Measurements from ENCODE around the gene CFAP92.
A peak's percentile ranks its signal among the peaks of the same experiment; 100 is the strongest.
"Not testable (repeated sequence)": the region's sequence is repeated elsewhere in the genome, so short reads cannot be mapped to it uniquely, and the experiment has no call there.

CFAP92 gene

DNA sequence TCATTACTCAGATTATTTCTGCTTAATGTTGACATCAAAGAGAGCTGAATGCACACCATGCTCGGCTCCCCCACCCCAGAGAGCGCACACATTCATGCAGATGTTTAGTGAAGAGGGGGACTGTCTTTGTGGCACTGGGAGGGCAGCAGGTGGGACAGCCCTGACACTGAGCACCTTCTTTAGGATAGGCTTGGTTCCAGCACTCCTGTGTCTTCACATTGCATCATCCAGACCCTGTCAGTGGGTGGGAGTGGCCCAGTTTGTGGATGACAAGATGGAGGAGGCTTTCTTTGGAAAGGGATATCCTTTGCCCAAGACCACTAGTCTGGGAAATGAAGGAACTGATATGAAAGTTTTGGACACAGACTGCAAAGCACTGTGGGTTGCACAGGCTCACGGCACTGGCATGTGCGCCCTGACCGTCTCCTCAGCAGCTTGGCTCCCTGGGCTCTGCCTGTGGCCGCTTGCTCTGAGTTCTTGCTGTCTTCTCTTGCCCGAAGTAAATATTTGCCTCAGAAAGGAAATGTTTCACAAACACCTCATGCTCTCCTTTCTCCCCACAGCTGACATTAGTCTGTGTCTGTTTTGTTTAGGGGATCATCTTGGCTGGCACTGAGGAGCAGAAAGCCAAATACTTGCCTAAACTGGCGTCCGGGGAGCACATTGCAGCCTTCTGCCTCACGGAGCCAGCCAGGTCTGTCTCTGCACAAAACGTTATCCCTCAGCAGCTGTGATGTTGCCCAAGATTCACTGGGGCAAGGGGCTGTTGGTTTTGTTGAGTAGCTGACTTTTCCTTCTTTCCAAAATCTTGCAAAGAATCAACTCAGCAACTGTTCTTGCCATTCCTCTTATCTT lies 97.8 kb downstream of the CFAP92 start:
- DNase-seq = no peak

DNA sequence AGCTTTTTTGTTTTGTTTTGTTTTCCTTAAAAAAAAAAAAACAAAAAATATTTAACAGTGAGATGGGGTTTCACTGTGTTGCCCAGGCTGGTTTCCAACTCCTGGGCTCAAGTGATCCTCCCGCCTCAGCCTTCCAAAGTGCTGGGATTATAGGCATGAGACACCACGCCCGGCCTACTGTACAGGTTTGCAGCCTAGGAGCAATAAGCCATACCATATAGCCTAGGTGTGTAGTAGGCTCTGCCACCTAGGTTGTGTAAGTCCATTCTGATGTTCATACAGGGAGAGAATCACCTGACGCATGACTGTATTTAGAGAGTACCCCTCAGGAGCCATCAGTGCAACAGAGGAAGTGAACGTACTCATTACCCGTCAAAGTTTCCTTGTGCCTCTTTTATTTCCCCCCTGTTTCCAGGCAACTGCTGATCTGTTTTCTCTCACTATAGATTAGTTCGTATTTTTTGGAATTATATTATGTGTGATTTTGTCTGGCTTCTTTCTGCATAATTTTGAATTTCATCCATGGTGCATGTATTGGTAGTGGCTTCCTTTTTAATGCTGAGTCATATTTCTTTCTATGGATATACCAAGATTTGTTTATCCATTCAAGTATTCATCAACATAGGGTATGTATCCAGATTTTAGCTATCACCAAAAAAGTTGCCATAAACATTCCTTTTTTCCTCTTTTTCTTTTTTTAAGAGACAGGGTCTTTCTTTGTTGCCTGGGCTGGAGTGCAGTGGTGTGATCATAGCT lies 104.6 kb downstream of the CFAP92 start:
- no peak for DNase-seq

DNA sequence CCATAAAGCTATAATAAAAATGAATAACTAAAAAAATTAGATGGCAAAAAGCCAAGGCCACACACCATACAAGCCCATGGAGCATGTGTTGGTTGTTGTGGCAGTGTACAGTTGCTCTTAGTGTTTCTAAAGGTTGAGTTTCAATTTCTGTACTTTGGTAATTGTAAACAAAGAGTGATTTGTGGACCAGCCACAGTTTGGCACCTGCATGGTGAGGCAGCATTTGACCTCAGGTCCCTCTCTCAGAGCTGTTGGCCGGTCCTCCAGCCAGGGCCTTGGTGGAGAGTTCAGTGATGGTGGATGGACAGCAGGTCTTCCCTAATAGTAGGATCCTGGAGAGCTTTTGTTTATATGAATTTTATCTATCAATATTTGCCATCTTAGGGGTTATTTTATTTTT lies 108.9 kb downstream of the CFAP92 start:
- no peak for DNase-seq

DNA sequence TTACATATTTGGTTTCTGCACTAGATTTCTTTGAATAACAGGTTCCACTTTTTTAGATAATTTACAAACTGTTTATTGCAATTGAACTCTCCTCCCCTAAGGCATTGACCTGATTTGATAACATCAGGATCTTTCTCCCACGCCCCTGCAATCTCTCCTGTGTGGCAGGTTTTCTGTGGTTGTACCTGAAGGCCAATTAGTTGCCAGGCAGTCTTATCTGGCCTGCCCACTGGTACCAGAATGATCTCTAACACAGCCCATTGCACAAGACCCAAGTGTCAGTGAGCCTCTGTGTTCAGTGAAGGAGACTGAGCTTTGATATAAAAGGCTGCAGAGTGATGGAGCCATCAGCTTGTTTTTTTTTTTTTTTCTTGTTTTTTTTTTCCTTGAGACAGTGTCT lies 111.2 kb downstream of the CFAP92 start:
- DNase-seq = no peak

DNA sequence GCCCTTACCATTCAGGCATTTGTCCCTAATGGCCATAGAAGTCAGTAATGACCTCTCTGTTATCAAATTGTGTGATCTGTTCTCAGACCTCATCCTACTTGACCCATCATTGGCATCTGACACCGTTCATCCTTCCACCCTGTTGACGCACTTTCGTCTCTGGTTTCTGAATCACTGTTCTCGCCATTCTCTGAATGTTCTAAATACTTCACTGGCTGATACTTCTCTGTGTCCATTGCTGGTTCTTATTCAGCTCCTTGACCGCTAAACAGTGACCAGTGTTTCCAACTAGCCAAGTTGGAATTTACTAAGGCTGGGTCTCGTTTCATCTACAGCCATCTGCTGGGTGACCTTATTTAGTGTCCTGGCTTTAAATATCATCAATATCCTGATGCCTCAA lies 112.3 kb downstream of the CFAP92 start:
- no peak for DNase-seq

DNA sequence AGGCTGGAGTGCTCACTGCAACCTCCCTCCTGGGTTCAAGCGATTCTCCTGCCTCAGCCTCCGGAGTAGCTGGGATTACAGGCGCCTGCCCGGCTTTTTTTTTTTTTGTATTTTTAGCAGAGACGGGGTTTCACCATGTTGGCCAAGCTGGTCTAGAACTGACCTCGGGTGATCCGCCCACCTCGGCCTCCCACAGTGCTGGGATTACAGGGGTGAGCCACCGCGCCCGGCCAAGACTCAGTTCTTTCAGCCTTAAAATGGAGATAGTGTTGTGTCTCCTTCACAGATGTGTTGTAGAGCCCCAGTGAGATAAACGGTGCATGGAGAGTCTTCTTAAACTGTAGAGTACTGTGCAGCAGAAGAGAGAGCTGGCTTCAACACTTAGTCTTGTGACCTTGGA lies 113.4 kb downstream of the CFAP92 start:
- not testable (repeated sequence) for DNase-seq

DNA sequence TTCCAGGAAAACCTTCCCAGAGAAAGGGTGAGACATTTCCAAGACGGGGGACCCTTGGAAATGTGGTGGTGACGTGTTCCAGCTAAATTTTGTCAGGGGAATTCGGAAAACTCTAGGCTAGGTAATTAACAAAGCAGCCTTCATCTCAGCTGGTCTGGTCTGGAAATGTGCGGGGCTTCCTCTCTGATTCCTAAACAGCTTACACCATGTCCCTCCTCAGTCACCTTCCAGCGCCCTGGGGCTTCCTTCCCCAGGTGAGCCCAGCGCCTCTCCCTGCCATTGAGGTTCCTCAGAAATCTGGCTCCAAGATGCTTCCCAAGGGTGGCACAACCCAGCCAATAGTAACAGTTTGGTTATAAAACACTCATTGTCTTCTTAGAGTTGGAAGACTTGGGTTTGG lies 113.9 kb downstream of the CFAP92 start:
- DNase-seq = no peak

DNA sequence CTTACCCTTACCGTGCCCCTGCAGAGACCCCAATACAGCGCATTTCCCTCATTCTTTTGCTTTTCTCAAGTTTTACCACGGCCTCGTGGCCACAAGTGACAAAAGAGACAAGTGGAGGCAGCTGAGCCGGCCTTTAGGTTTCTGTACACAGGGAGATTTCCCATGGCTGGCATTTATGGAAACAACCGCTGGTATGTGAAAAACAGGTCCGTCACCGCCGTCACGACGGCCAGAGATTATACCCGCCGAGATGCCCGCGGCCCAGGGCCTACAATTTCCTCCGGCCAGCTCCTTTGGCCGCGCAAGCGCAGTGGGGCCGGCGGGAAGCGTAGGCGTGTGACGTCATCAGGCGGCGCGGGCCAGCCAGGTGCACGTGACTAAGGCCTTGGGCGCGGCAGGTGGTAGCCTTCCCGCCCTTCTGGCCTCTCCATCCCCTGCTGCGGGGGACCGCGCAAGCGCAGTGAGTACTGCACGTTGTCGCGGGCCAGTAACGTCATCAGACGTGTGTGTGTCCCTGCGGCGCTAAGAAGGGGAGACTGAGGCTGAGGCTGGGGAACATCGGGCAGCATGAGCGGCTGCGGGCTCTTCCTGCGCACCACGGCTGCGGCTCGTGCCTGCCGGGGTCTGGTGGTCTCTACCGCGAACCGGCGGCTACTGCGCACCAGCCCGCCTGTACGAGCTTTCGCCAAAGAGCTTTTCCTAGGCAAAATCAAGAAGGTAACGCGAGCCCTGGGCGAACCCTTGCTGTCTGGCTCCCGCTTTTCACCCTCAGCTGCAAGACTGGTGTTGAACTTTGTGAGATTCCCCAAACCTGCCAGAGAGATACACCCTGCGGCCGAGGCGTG lies 114.5 kb downstream of the CFAP92 start, which contains the start of gene ACAD9:
TSS of gene ACAD9 (plus strand) at position 496 of the 845 bp plus-strand sequence. CDS start at position 568, 72 bp downstream.
- DNase-seq = peak; percentile 97

DNA sequence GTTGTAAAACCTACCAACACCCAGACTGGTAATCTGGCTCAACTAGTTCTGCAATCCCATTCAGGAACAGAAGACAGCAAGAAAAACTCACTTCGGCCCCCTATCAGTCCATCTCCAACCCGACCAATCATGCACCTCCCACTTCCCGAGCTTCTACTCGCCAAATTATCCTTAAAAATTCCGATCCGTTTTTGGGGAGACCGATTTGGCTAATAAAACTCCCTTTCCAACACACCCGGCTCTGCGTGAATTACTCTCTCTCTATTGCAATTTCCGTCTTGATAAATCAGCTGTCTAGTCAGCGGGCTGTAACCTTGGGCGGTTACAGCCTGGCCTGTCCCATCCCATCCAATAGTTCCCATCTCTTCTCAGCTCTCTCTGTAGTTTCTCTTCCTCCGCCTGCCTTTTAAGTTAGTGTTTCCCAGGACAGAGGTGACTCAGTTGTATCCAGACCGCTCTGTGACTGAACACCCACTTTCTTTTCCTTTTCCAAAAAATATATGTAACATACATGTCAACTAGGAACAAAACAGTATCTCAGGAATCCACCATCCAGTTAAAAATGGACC lies 115.2 kb downstream of the CFAP92 start:
- peak; percentile 26 for DNase-seq

DNA sequence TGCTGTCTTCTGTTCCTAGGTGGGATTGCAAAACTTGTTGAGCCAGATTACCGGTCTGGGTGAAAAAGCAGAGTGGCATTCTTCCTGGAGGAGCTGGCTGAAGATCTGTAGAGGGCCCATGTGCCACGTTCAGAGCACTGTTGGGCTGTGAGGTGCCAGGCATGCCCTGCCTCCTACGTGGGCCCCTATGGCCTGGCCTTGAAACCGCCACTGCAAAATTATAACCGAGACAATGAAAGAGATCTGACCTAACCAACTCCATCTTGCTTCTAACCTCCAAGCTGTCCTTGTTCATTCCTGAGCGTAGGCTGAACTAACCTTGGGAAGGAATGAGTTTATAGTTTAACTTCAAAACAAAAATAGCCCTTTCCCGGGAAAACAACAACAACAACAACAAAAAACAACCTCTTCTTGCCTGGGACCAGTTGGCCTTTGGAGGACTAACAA lies 115.8 kb downstream of the CFAP92 start:
- DNase-seq = no peak

DNA sequence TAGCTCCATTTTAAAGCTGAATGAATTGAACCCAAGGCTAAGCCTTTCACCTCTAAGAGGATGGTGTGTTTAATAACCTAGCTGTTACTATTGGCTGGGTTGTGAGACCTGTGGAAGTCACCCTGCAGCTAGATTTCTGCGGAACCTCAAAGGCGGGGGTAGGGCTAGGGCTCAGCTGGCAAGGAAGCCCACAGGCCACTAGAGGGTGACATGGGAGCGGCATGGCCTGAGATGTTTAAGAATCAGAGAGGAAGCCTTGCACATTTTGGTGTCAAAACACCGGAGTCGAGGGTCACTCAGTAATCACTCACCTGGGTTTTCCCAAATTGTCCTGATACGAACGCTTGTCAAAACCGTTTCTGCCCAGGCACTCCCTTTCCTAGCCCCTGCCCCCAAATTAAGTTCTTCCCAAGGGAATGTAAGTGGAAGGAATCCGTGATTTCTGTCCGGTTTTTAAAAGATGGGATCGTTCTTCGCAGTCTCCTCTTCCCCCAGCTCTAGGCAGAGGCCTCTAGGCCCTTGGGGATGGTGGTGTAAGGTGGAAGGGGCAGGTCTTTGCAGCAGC lies 118.2 kb downstream of the CFAP92 start:
- DNase-seq = peak; percentile 78

DNA sequence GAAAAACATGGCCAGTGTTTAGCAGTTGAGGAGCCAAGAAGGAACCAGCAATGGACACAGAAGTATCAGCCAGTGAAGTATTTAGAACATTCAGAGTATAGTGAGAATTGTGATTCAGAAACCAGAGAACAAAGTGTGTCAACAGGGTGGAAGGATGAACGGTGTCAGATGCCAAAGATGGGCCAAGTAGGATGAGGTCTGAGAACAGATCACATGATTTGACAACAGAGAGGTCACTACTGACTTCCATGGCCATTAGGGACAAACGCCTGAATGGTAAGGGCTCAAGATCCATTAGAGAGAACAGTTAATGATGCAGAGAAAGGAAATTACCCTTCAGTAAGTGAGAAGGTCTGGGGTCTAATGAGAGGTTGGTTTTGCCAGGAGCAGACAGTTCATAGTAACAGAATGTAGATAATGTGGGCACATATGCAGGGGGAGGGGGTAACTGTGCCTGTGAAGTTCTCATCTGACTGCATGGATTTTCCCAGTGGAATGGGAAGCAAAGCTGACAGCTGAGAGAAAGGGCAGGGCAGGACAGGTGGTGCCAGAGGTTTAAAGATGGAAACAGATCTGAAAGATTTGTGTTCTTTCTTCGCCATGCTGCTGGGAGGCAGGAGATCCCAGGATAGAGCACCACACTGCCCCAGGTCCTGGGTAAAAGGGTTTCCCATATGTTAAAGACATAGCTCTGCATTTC lies 119.2 kb downstream of the CFAP92 start:
- DNase-seq = no peak

DNA sequence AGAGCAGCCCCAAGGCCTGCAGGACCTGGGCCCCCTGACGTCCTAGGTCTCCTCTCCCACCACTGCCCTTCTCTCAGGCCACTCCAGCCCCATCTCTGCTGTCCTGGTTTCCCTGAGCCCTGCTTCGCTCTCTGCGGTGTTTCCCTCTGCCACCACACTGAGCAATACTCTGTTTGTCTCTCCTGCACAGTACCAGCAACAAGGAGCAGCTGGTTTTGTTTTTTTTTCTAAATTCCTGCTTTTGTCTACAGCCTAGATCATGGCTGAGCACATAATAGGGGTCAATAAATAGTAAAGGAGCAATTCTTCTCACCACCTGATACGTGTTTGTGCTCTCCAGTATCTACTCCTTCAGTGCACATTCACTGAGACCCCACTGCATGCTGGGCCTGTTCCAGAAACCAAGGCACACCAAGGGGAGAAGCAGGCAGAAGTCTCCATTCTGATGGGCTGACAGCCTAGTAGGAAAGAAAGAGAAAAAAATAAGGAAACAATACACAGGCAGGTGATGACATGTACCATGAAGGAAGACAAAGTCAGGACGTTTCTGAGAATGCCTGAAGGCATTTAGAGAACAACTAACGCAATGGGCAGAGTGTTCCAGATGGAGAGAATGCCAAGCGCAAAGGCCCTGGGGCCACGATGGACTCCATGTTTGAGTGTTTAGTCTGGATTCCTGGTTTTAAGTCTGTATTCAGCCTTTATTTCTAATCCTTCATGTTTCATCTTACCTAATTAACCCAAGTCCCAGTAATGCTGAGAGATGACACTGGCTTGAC lies 120.4 kb downstream of the CFAP92 start:
- no peak for DNase-seq

DNA sequence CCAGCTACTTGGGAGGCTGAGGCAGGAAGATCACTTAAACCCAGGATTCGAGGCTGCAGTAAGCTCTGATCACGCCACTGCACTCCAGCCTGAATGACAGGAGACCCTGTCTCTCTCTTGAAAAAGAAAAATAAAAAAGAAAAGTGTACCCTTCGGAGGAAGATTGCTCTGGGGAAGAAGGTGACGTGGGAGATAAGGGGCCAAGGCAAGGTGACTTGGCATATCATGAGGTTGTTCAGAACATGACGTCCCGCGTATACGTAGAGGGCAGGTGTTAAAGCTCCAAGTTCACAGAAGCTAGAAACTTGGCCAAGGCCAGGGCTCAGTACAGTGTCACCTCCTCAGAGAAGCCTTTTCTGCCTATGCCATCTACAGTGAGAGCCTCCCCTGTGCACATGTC lies 121.1 kb downstream of the CFAP92 start:
- DNase-seq = no peak

DNA sequence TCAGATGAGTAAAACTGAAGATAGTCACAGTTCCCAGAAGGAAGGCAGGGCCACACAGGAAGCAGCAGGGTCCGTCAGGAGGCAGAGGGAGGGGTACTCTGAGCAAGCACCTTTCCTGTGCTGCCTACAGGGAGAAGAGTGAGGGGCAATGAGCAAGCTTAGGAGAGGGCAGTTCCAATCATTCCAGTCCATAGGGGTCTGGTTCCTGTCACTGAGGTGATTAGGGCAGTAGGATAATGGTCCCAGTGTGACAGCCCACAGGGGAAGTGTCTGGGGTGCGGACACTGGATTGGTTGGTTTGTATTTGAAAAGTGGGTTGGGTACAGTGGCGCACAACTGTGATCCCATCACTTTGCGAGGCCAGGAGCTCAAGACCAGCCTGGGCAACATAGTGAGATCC lies 121.6 kb downstream of the CFAP92 start:
- no peak for DNase-seq

DNA sequence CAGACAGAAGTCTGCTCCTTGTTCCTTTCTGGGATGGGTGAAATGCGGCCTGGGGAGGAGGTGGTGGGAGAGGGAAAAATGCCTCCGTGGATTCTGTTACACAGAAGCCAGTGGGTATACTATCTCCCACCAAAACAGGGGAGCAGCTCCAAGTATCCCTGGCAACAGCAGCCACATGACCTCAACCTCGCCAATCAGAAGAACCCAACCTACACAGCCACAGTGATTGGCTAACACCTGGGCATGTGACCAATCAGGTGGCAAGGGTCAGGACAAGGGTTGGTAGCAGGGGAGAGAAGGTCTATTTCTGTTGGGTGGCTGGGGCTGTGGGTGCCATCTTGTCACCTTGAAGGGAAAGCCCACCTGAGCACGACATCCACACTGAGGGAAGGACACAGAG lies 123.5 kb downstream of the CFAP92 start:
- DNase-seq = no peak

DNA sequence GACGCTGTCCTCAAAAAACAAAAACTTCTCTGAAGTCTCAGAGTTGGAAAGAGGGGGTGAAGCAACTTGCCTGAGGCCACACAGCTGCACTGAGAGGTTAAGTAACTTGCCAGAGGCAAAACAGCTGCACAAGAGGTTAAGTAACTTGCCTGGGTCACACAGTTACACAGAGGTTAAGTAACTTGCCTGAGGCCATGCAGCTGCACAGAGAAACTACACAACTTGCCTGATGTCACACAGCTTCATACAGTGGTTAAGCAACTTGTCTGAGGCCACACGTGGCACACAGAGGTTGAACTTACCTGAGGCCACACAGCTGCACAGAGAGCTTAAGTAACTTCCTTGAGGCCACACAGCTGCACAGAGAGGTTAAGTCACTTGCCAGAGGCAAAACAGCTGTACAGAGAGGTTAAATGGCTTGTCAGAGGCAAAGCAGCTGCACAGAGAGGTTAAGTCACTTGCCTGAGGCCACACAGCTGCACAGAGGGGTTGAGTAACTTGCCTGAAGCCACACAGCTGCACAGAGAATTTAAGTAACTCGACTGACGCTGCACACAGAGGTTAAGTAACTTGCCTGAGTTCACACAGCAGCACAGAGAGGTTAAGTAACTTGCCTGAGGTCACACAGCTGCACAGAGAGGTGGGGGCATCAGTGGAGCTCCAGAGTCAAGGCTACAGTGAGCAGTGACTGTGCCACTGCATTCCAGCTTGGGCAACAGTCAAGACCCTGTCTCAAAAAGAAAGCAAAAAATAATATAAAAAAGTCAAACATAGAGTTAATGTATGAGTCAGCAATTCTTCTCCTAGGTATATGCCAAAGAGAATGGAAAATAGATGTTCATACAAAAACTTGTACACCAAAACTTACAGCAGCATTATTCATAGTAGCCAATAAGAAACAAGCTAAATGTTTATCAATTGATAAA lies 126.4 kb downstream of the CFAP92 start:
- DNase-seq = no peak

DNA sequence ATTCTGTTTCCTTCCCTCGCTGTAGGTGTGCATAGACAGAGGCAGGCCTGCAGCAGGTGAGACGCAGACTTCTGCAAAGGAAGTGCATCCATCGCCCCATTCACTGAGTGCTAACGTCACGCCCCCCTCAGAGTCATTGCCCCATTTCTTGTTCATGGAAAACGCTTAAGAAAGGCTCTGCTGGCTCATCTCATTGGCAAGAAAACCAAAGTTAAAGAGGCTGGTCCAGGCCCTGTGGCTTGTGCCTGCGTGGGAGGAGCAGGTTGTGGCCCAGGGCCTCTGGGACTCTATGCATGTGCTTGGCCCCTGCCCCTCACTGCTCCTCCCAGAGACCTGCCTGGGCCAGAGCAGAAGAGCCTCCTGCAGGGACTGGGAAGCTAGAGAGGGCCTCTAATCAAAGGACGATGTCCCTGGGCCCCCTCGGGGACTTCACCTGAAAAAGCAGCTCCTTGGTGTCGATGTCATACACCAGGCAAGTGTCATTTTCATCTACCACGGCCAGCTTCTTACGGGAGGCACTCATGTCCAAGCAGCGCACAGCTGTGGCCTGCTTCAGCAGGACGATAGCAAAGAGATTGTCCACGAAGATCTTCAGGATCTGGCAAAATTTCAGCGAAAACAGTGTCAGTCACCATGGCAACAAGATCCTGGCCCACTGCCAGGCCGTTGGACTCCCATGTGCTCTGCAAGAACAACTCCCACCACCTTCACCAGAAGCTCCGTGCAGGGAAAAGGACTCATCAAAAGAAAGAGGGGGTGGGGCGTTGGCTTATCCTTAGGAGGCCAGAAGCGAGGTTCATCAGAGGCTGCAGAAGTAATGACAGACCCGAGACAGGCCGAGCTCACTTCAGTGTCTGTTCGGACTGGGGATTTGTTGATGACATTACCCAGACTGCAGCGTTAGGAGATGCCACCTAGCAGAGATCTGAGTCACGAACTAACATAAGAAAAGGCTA lies 128.7 kb downstream of the CFAP92 start:
- not testable (repeated sequence) for DNase-seq

Data from CD4-positive, alpha-beta T cell treated with Interleukin-6 for 4 hours (primary cell).